Stomach (tissue), 9 donors: Measurements from ENCODE around the gene TNRC6B. TPM values are rescaled to one million over a fixed set of nuclear protein-coding genes. Genes with fewer than 3 reads are reported as not detected.

ENCODE experiments used
- DNase-seq, 2 donors: peaks; one replicate each; pipeline versions ENCODE4 v3.0.0 to v3.0.0-alpha.2; 2013 to 2019
- H3K27ac ChIP-seq, 5 donors: fragments of 200-600 bp in 4 of 5; sonication (generic) in 4 of 5; one replicate each; pipeline ENCODE4 v1.5.1; 2013 to 2019; ENCODE audit warnings: mild to moderate bottlenecking in 1 of 5, moderate library complexity in 1 of 5
- H3K27me3 ChIP-seq, 3 donors: fragments of 200-600 bp; sonication (generic); one replicate each; pipeline ENCODE4 v1.5.1; 2017 to 2019; ENCODE audit warnings: mixed run types in 1 of 3
- H3K36me3 ChIP-seq, 4 donors: fragments of 200-600 bp; sonication (generic); 1 replicate in 3 of 4; 2 replicates in 1 of 4; pipeline ENCODE4 v1.5.1; 2016 to 2019
- H3K4me1 ChIP-seq, 4 donors: fragments of 200-600 bp; sonication (generic); one replicate each; pipeline ENCODE4 v1.5.1; 2016 to 2019
- H3K4me3 ChIP-seq, 4 donors: fragments of 200-600 bp; sonication (generic) in 3 of 4; one replicate each; pipeline ENCODE4 v1.5.1; 2016 to 2019; ENCODE audit warnings: mild to moderate bottlenecking in 1 of 4
- H3K9me3 ChIP-seq, 4 donors: fragments of 200-600 bp; sonication (generic); one replicate each; pipeline ENCODE4 v1.5.1; 2016 to 2019
- EP300 ChIP-seq: sonication (generic); formaldehyde crosslinking; IDR thresholded peaks from one replicate; pipeline ENCODE4 v1.6.1; 2017; ENCODE audit warnings: antibody characterized with exemption
- POLR2A ChIP-seq, 4 donors: fragments of 450-650 bp; IDR thresholded peaks; one replicate each; pipeline ENCODE4 v1.6.1; 2016; ENCODE audit warnings: antibody characterized with exemption in 4 of 4, control low read depth in 2 of 4, mild to moderate bottlenecking in 1 of 4, moderate library complexity in 1 of 4
- POLR2AphosphoS5 ChIP-seq, 3 donors: sonication (generic); formaldehyde crosslinking; IDR thresholded peaks; one replicate each; pipeline ENCODE4 v1.6.1; 2016; ENCODE audit warnings: antibody characterized with exemption in 3 of 3
- WGBS, 5 donors: extraction: QIAGEN DNeasy Blood & Tissue Kit in 3 of 5; methylation state at CpG; one replicate each; pipeline versions ENCODE4 v1.1.5 to v1.1.7; 2013 to 2018; 5-methylcytosine and 5-hydroxymethylcytosine counted together
- intact Hi-C: fragments of 100-400 bp; cut with DNase I; formaldehyde crosslinking; loops from one replicate; pipeline ENCODE4 v1.15.1; 2023; ENCODE audit warnings: low total_unique reads
- polyA plus RNA-seq, 3 donors: library from polyadenylated mRNA; stranded (reverse); fragments of 200-250 nt; gene quantifications; one replicate each; pipeline ENCODE4 v1.2.3, GENCODE V29; 2013
- total RNA-seq, 5 donors: library from RNA; depleted of rRNA; stranded (reverse); fragments of >200 nt; gene quantifications; one replicate each; pipeline versions ENCODE4 v1.1.0 to v1.2.3, GENCODE V29; 2014 to 2016
- TF ChIP-seq, protein P1 (sequence below), 7 experiments: fragments of 450-650 bp in 4 of 7; fragments of 200-600 bp in 3 of 7; sonication (generic) in 3 of 7; IDR thresholded peaks; one replicate each; pipeline ENCODE4 v1.5.1; 2016 to 2019; ENCODE audit warnings: antibody characterized with exemption in 7 of 7, control low read depth in 2 of 7, mild to moderate bottlenecking in 1 of 7
- donor health status: healthy with polysubstance abuse.
- donor health status: Bipolar disorder and iron deficiency.
- donor health status: healthy.

The TNRC6B gene
- total and polyA plus RNA-seq, 8 donors = 0.88 to 316 (median 18.0) TPM

DNA sequence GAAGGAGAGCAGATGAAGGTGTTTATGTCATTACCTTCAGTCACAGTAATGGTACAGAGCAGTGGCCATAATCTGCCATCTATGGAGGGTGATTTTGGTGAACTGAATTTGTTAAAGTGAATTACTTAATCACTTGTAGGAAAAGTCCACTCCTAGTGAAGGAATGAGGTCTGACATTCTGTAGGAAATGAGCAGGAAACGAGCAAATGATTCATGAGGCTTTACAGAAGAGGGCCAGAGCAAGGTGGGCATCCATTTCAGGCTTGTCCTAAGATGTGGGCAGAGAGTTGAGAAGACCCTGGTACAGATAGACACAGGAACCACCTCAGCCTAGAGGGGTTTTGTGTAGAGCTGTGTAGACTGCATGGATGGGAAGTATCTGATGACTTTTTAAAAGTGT is 186.7 kb downstream of the TNRC6B start:
- intact Hi-C loops = no loop called here
- Histone ChIP-seq H3K27ac (no peak overlapping the region), H3K9me3 (no peaks in the 10 kb centered on the region), H3K36me3 (peaks cover 77 to 92% (median 87%) of the 10 kb centered on the region in 4 donors), H3K4me3 (no peak overlapping the region), H3K4me1 (peaks cover 0 to 11% (median under 1%) of the 10 kb centered on the region in 4 donors), H3K27me3 (no peaks in the 10 kb centered on the region)
- TF ChIP-seq, protein P1, sequence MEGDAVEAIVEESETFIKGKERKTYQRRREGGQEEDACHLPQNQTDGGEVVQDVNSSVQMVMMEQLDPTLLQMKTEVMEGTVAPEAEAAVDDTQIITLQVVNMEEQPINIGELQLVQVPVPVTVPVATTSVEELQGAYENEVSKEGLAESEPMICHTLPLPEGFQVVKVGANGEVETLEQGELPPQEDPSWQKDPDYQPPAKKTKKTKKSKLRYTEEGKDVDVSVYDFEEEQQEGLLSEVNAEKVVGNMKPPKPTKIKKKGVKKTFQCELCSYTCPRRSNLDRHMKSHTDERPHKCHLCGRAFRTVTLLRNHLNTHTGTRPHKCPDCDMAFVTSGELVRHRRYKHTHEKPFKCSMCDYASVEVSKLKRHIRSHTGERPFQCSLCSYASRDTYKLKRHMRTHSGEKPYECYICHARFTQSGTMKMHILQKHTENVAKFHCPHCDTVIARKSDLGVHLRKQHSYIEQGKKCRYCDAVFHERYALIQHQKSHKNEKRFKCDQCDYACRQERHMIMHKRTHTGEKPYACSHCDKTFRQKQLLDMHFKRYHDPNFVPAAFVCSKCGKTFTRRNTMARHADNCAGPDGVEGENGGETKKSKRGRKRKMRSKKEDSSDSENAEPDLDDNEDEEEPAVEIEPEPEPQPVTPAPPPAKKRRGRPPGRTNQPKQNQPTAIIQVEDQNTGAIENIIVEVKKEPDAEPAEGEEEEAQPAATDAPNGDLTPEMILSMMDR (IDR thresholded peaks at IDR 0.05) = no peak
- TF ChIP-seq POLR2A (IDR thresholded peaks at IDR 0.05) (no peak), EP300 (no peak), POLR2AphosphoS5 (IDR thresholded peaks at IDR 0.05) (no peak)
- DNase-seq = no peak
- 74 to 90% (median 79%) methylated on average over 1 of the region's 1 CpG for WGBS, 5 donors

DNA sequence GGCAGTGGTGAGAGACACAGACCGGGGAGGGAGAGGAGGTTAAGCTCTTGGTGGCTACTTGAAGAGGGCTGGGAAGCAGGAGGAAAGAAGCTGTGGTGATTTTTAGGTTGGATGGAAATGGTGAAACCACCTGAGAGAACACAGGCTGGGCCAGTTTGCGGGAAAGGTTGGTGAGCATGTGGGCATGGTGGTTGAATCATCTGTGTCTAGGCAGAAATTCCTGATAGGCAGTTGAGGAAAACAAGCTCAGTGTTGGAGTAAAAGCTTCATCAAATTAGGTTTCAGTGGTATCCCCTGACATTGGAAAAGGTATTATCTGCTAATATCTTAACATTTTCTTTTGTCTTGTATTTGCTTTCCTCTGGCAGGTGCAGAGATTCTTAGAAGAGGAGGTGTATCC is 188.3 kb downstream of the TNRC6B start:
- H3K9me3 ChIP-seq = no peaks in the 10 kb centered on the region
- H3K4me1 ChIP-seq = peaks cover 1 to 21% (median 10%) of the 10 kb centered on the region in 4 donors
- peaks cover 60 to 75% (median 71%) of the 10 kb centered on the region in 4 donors for H3K36me3 ChIP-seq
- intact Hi-C loops = no loop called here
- no peaks in the 10 kb centered on the region for H3K27me3 ChIP-seq
- no peak overlapping the region for H3K27ac ChIP-seq
- TF ChIP-seq POLR2AphosphoS5 (IDR thresholded peaks at IDR 0.05) = no peak
- TF ChIP-seq POLR2A (IDR thresholded peaks at IDR 0.05) = no peak
- TF ChIP-seq, protein P1 (IDR thresholded peaks at IDR 0.05) = no peak
- no peak for TF ChIP-seq EP300
- H3K4me3 ChIP-seq = no peak overlapping the region
- DNase-seq = no peak
- 92 to 97% (median 96%) methylated on average over 2 of the region's 2 CpGs for WGBS, 5 donors

DNA sequence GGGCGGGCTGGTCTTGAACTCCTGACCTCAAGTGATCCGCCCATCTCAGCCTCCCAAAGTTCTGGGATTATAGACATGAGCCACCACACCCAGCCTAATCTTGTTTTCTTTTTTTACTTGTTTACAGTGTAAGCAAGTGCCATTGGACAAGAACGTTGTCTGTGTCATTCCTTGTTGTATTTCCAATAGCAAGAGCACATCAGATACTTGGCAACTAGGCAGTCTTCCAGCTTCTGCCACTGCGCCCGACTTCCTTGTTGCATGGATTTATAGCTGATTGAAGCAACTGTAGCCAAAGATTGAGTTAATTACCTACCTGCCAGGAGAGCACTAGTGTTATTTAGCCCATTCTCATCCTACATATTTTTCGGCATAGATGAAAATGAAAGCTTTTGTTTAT is 189.6 kb downstream of the TNRC6B start:
- H3K27ac ChIP-seq = peak overlapping the region in 1 of 5 donors; percentile 35
- peak in 1 of 2 donors; percentile 57 for DNase-seq
- TF ChIP-seq, protein P1 (IDR thresholded peaks at IDR 0.05) = no peak
- peak in 1 of 3 donors; percentile 18 for TF ChIP-seq POLR2AphosphoS5 (IDR thresholded peaks at IDR 0.05)
- TF ChIP-seq POLR2A (IDR thresholded peaks at IDR 0.05) = no peak
- TF ChIP-seq EP300 = no peak

DNA sequence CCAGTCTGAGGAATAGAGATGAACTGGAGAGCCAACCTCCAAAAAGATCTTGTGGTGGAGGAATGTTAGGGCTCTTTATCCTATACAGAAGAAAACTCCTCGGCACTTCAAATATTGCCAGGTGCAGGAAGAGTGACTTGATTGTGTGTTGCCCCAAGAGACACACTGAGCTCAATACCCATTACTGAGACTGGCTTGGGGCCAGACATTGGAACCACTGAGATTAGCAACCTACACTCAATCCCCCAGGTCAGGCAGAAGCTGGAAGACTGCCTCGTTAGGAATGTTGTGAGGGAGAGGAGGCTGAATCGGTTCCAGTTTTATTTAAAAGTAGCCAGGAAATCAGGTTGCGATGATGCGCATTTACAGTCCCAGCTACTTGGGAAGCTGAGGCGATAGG is 190.3 kb downstream of the TNRC6B start:
- Histone ChIP-seq H3K27me3 (no peaks in the 10 kb centered on the region), H3K9me3 (no peaks in the 10 kb centered on the region), H3K4me1 (peaks cover 9 to 41% (median 25%) of the 10 kb centered on the region in 4 donors), H3K4me3 (no peak overlapping the region), H3K36me3 (peaks cover 41 to 56% (median 51%) of the 10 kb centered on the region in 4 donors), H3K27ac (peak overlapping the region in 2 of 5 donors; percentile 35 to 41)
- 78 to 87% (median 79%) methylated on average over 6 of the region's 6 CpGs for WGBS, 5 donors
- no peak for DNase-seq
- intact Hi-C loops = no loop called here
- TF ChIP-seq POLR2A (IDR thresholded peaks at IDR 0.05) = no peak
- no peak for TF ChIP-seq POLR2AphosphoS5 (IDR thresholded peaks at IDR 0.05)
- TF ChIP-seq EP300 = no peak
- TF ChIP-seq, protein P1 (IDR thresholded peaks at IDR 0.05) = no peak

More for the DNA sequence above, 189.6 kb downstream of the TNRC6B start:
- Histone ChIP-seq H3K27me3 (no peaks in the 10 kb centered on the region), H3K4me1 (peaks cover 9 to 34% (median 20%) of the 10 kb centered on the region in 4 donors), H3K4me3 (no peak overlapping the region), H3K9me3 (no peaks in the 10 kb centered on the region), H3K36me3 (peaks cover 47 to 63% (median 58%) of the 10 kb centered on the region in 4 donors)
- intact Hi-C loops = no loop called here
- 39 to 67% (median 48%) methylated on average over 6 of the region's 6 CpGs for WGBS, 5 donors
